ENCODE data around the gene SCAMP3. TPM values are rescaled to one million over a fixed set of nuclear protein-coding genes. Genes with fewer than 3 reads are reported as not detected.
A peak's percentile ranks its signal among the peaks of the same experiment; 100 is the strongest.
"Not testable (repeated sequence)": the region's sequence is repeated elsewhere in the genome, so short reads cannot be mapped to it uniquely, and the experiment has no call there.

SCAMP3 gene
- total RNA-seq, 1 experiment from 2014 or later, result 133 TPM

- peak; percentile 79 for DNase-seq (ENCODE audit: low spot score)
Measured at GRCh38 chr1:155255243-155256007, 6.7 kb downstream of the SCAMP3 start, which contains the start of gene ENTREP3. Gene ENTREP3, minus strand, starts transcription at chr1:155255483. Its CDS starts 606 bp downstream, at chr1:155254877.

GRCh38 chr1:155254714-155255242, 7.4 kb downstream of the SCAMP3 start:
- no peak for DNase-seq (ENCODE audit: low spot score)

- no peak for DNase-seq (ENCODE audit: low spot score)
Measured at GRCh38 chr1:155254228-155254713, 7.9 kb downstream of the SCAMP3 start.

- DNase-seq (ENCODE audit: low spot score), result no peak
Measured at GRCh38 chr1:155253797-155254196, 8.4 kb downstream of the SCAMP3 start.

GRCh38 chr1:155253208-155253607, 9.0 kb downstream of the SCAMP3 start:
- no peak for DNase-seq (ENCODE audit: low spot score)

- no peak for DNase-seq (ENCODE audit: low spot score)
Measured at GRCh38 chr1:155251566-155251965, 10.6 kb downstream of the SCAMP3 start.

- peak; percentile 86 for DNase-seq (ENCODE audit: low spot score)
Measured at GRCh38 chr1:155250633-155251449, 11.3 kb downstream of the SCAMP3 start.

GRCh38 chr1:155250246-155250632, 11.9 kb downstream of the SCAMP3 start:
- no peak for DNase-seq (ENCODE audit: low spot score)

- no peak for DNase-seq (ENCODE audit: low spot score)
Measured at GRCh38 chr1:155247667-155248553, 14.2 kb downstream of the SCAMP3 start.

- not testable (repeated sequence) for DNase-seq (ENCODE audit: low spot score)
Measured at GRCh38 chr1:155246796-155247195, 15.4 kb downstream of the SCAMP3 start.

GRCh38 chr1:155245163-155245524, 17.0 kb downstream of the SCAMP3 start:
- DNase-seq (ENCODE audit: low spot score), result no peak

- DNase-seq (ENCODE audit: low spot score), result peak; percentile 99
Measured at GRCh38 chr1:155244368-155245162, 17.6 kb downstream of the SCAMP3 start.

GRCh38 chr1:155242805-155243358, 19.3 kb downstream of the SCAMP3 start:
- DNase-seq (ENCODE audit: low spot score), result no peak

- DNase-seq (ENCODE audit: low spot score), result no peak
Measured at GRCh38 chr1:155241841-155242264, 20.3 kb downstream of the SCAMP3 start.

- peak; percentile 84 for DNase-seq (ENCODE audit: low spot score)
Measured at GRCh38 chr1:155241069-155241679, 21.0 kb downstream of the SCAMP3 start.

GRCh38 chr1:155236451-155236850, 25.7 kb downstream of the SCAMP3 start:
- DNase-seq (ENCODE audit: low spot score), result no peak

- not testable (repeated sequence) for DNase-seq (ENCODE audit: low spot score)
Measured at GRCh38 chr1:155235375-155235774, 26.8 kb downstream of the SCAMP3 start.

GRCh38 chr1:155233502-155233901, 28.7 kb downstream of the SCAMP3 start:
- not testable (repeated sequence) for DNase-seq (ENCODE audit: low spot score)

All from H4 (cell line).